A172 (cell line): ENCODE results near the gene FSCB. TPM values are rescaled to one million over a fixed set of nuclear protein-coding genes. Genes with fewer than 3 reads are reported as not detected.
"Not testable (repeated sequence)": the region's sequence is repeated elsewhere in the genome, so short reads cannot be mapped to it uniquely, and the experiment has no call there.

Experiments
- DNase-seq: peaks from one replicate; pipeline ENCODE4 v3.0.0-alpha.2; 2015; ENCODE audit warnings: low spot score
- total RNA-seq: library from RNA; depleted of rRNA; stranded (reverse); fragments of >200 nt; shearing (Covaris generic); gene quantifications from 2 replicates; pipeline ENCODE4 v1.2.3, GENCODE V29; 2014; rRNA removed

The FSCB gene
- total RNA-seq = not detected in 2 replicates

- no peak for DNase-seq
Measured at GRCh38 chr14:44507183-44507582, at the start of gene FSCB. FSCB (minus strand) TSS chr14:44507283; CDS start chr14:44506987, 296 bp downstream.

DNA sequence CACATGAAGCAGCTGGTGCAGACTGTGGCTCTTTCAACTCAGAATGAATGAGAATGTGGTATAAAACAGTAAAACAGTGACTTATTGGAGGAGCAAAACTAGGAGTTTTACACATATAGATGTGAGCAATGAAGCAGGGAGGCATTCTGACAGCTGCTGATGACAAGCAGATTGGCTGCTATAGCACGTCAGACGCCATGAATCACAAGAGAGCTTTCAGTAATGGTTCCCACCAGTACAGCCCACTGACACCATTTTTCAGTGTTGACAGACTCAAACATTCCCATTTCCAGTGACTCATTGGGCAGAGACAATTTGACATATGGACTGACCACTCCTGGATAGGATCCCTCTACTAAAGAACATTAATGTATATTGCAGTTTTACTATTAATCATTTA is 24.6 kb upstream of the FSCB start:
- DNase-seq = peak; percentile 50

GRCh38 chr14:44530475-44530874 is 23.4 kb upstream of the FSCB start:
- DNase-seq = peak; percentile 56

DNA sequence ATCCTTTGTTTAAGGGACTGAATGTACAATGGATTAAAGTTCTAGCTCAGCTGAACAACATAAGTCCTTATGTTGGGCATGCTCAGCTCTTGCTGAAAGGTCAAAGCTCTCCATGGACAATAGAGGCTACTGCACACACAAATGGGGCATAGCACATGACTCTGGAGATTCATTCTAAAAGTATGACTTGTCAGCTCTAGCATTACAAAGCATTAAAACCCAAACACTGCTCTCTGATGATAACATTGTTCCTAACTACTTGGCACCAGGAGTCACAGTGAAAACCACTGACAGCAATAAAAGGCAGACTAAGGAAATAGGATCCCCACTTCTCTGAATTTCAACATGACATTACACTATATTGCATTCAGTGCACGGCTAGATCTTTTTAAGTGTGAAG is 21.9 kb upstream of the FSCB start:
- peak; percentile 51 for DNase-seq

DNA sequence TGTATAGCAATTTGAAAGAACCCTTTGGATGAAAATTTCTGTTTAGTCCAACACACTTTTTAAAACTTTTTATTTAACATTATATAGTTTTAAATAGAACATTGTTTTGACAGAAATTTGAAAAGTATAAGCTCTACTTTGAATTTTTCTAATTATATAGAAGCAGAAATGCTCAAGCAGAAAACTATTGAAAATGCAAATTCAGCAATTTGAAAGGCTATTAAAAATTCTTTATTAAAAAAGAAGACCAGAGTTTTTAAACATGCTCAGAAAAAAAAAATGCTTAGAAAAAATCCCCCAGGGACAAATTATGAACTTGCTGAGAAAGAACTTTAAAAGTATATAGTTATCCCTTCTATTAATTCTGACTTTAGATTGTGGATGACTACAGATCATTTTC is 21.1 kb upstream of the FSCB start:
- no peak for DNase-seq

- DNase-seq = no peak
Measured at GRCh38 chr14:44525237-44525636, 18.2 kb upstream of the FSCB start.

DNA sequence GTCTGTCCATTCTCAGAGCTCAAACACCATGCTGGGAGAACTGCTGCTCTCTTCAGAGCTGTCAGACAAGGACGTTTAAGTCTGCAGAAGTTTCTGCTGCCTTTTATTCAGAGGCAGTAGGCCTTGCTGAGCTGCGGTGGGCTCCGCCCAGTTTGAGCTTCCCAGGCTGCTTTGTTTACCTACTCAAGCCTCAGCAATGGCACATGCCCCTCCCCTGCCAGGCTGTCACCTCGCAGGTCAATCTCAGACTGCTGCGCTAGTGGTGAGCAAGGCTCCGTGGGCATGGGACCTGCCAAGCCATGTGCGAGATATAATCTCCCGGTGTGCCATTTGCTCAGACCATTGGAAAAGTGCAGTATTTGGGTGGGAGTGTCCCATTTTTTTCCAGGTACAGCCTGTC is 8.6 kb upstream of the FSCB start:
- not testable (repeated sequence) for DNase-seq

DNA sequence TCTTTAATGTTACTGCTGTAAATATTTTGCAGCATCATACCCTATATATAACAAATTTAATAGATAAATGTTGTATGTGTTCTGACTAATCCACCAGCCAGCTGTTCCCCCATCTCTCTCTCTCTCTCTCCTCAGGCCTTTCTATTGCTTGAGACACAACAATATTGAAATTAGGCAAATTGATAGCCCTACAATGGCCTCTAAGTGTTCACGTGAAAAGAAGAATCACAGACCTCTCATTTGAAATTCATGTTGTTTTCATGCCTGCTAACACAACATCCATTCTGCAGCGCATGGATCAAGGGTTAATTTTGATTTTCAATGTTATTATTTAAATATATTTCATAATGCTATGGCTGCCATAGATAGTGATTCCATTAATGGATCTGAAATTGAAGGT is 1.8 kb upstream of the FSCB start:
- no peak for DNase-seq

- DNase-seq = no peak
Measured at GRCh38 chr14:44505588-44505987, 1.5 kb downstream of the FSCB start.

GRCh38 chr14:44497148-44497547 is 9.9 kb downstream of the FSCB start:
- no peak for DNase-seq

GRCh38 chr14:44494137-44494536 is 12.9 kb downstream of the FSCB start:
- DNase-seq = no peak

GRCh38 chr14:44490966-44491365 is 16.1 kb downstream of the FSCB start:
- no peak for DNase-seq

DNA sequence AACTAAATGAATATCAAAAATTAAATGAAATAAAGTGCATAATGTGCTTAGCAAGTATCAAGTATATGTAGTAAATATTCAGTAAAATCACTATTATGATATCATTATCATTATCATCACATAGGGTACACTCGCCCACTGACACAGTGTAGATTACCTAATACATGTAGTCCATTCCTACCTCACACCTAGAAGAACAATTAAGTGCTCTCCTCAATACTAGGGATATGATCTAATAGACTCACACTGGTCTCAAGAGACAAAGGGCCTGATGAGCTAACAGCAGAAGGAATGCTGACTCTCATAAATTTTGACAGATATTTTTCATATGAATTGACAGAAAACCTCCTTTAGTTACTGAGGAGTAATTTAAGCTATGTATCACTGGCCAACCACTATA is 29.1 kb downstream of the FSCB start:
- no peak for DNase-seq

GRCh38 chr14:44468771-44469170 is 38.3 kb downstream of the FSCB start:
- DNase-seq = no peak

GRCh38 chr14:44463356-44464004 is 43.6 kb downstream of the FSCB start:
- no peak for DNase-seq

DNA sequence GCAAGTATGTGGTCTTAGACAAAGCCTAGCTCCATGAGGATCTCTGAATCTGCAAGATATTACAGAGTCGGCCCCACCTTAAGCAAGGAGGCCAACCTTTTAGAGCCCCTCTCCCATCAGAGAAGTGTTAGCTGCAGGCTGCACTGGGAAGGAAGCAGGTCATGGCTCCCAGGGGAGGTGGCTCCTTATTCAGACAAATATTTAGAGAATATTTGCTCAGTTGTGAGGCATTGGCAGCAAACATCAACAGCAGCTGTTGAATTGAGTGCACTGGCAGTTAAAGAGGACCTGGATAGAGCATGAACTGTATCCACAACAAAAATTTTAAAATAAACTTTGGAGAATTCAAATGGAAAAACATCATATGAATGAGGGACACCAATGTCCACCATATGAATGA is 44.7 kb downstream of the FSCB start:
- no peak for DNase-seq

GRCh38 chr14:44461811-44462210 is 45.3 kb downstream of the FSCB start:
- no peak for DNase-seq
